A673 (cell line): ENCODE data around the gene PRDM16. TPM values are rescaled to one million over a fixed set of nuclear protein-coding genes. Genes with fewer than 3 reads are reported as not detected.

ENCODE experiments used
- BruUV-seq: library from RNA; stranded (reverse); fragments of 400-500 nt; replicated peaks from 2 replicates; lab custom pipeline; 2021; lab: Mats Ljungman, UMichigan
- CTCF ChIA-PET: fragments of 300-600 bp; sonication (Branson Sonifier 250); formaldehyde crosslinking; loops from one replicate; lab custom pipeline; 2022; ENCODE audit warnings: antibody characterized with exemption; lab: Charles Lee
- POLR2A ChIA-PET: fragments of 300-600 bp; sonication (Branson Sonifier 250); formaldehyde crosslinking; loops from one replicate; lab custom pipeline; 2022; ENCODE audit warnings: antibody characterized with exemption; ENCODE audit not compliant: low non-redundant PET; lab: Charles Lee
- DNase-seq: peaks from one replicate; pipeline ENCODE4 v3.0.0-alpha.2; 2015; ENCODE audit warnings: low spot score
- H3K27ac ChIP-seq: fragments of 200-600 bp; sonication (generic); 2 replicates; pipeline ENCODE4 v1.5.1; 2016; ENCODE audit warnings: mixed run types, low read depth, mild to moderate bottlenecking, mixed read lengths, antibody characterized with exemption, low read length; ENCODE audit not compliant: poor library complexity, severe bottlenecking
- H3K27me3 ChIP-seq: fragments of 200-600 bp; sonication (generic); replicated peaks from 2 replicates; pipeline ENCODE4 v1.6.1; 2017; ENCODE audit warnings: mixed run types, low read depth, mild to moderate bottlenecking, mixed read lengths, antibody characterized with exemption, low read length; ENCODE audit not compliant: insufficient read depth, poor library complexity
- H3K36me3 ChIP-seq: fragments of 200-600 bp; sonication (generic); 2 replicates; pipeline ENCODE4 v1.6.1; 2016; ENCODE audit warnings: mixed run types, mild to moderate bottlenecking, mixed read lengths, antibody characterized with exemption, low read length; ENCODE audit not compliant: insufficient read depth, poor library complexity, severe bottlenecking
- H3K4me1 ChIP-seq: fragments of 200-600 bp; sonication (generic); 2 replicates; pipeline ENCODE4 v1.6.1; 2017; ENCODE audit warnings: mixed run types, mild to moderate bottlenecking, mixed read lengths, antibody characterized with exemption, low read length; ENCODE audit not compliant: insufficient read depth, poor library complexity, severe bottlenecking
- H3K4me3 ChIP-seq: fragments of 200-600 bp; sonication (generic); 2 replicates; pipeline ENCODE4 v1.5.1; 2016; ENCODE audit warnings: low read depth, mixed run types, mild to moderate bottlenecking, mixed read lengths, low read length; ENCODE audit not compliant: poor library complexity, severe bottlenecking
- H3K9me3 ChIP-seq: fragments of 200-600 bp; sonication (generic); 2 replicates; pipeline ENCODE4 v1.6.1; 2016; ENCODE audit warnings: mixed run types, low read depth, mild to moderate bottlenecking, mixed read lengths, antibody characterized with exemption, low read length; ENCODE audit not compliant: poor library complexity, severe bottlenecking
- EZH2 ChIP-seq: fragments of 200-600 bp; sonication (generic); IDR thresholded peaks from 2 replicates; pipeline ENCODE4 v1.6.1; 2017; ENCODE audit warnings: borderline replicate concordance, low read depth, mild to moderate bottlenecking, mixed read lengths, antibody characterized with exemption, low read length; ENCODE audit not compliant: poor library complexity, severe bottlenecking
- intact Hi-C: fragments of 100-400 bp; cut with micrococcal nuclease; formaldehyde crosslinking; loops from one replicate; pipeline ENCODE4 v1.10.0; 2022; ENCODE audit not compliant: unreplicated experiment
- total RNA-seq: library from RNA; stranded (reverse); gene quantifications from 2 replicates; pipeline ENCODE4 v1.2.3, GENCODE V29; 2021
- TF ChIP-seq, protein P1 (sequence below): fragments of 300-800, 200-600 bp; sonication (generic); conservative IDR thresholded peaks from 2 replicates; pipeline ENCODE4 v1.5.1; 2017; ENCODE audit warnings: low read depth, mild to moderate bottlenecking, antibody characterized with exemption, low read length, moderate library complexity, mixed read lengths

The PRDM16 gene
- total RNA-seq, 1 experiment from 2014 or later = 0.49 TPM

DNA sequence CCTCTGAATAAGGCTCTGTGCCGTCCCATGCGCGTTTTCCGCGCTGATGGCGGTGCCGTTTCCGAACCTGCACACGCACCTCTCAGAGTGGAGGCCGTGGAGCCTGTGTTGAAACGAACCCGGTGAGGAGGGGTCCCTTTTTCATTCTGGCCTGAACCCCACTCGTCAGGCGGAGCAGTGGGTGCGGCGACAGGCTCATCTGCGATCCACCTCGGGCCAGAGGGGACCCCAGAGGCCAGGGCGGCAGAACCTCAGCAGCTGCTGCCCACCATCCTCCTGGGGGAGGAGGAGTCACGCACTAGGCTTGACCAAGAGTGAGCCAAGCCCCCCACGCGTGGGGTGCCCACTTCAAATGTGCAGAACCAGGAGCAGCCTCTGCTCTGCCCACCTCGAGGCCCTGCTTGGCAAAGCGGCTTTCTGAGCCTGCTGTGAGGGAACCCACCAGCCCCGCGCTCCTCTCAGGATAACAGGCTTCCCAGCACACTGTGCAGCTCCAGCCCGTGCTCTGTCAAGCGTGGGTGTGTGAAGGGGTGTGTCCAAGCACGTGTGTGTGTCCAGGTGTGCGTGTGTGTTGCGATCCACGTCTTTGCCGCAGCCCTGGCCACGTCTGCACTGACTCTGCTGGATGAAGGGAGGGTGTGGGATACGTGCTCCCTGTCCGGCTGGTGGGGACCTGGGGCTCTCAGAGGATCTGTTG, 6.8 kb downstream of the PRDM16 start:
- no peaks in the 10 kb centered on the region for H3K4me1 ChIP-seq
- no TSS peak for BruUV-seq
- ChIA-PET CTCF (no interaction called here), POLR2A (no interaction called here)
- no peak for TF ChIP-seq EZH2
- TF ChIP-seq, protein P1, sequence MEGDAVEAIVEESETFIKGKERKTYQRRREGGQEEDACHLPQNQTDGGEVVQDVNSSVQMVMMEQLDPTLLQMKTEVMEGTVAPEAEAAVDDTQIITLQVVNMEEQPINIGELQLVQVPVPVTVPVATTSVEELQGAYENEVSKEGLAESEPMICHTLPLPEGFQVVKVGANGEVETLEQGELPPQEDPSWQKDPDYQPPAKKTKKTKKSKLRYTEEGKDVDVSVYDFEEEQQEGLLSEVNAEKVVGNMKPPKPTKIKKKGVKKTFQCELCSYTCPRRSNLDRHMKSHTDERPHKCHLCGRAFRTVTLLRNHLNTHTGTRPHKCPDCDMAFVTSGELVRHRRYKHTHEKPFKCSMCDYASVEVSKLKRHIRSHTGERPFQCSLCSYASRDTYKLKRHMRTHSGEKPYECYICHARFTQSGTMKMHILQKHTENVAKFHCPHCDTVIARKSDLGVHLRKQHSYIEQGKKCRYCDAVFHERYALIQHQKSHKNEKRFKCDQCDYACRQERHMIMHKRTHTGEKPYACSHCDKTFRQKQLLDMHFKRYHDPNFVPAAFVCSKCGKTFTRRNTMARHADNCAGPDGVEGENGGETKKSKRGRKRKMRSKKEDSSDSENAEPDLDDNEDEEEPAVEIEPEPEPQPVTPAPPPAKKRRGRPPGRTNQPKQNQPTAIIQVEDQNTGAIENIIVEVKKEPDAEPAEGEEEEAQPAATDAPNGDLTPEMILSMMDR = no peak
- H3K36me3 ChIP-seq = no peaks in the 10 kb centered on the region
- H3K27me3 ChIP-seq = peaks cover 71% of the 10 kb centered on the region
- intact Hi-C loops = no loop called here
- no peaks in the 10 kb centered on the region for H3K9me3 ChIP-seq
- H3K4me3 ChIP-seq = no peak overlapping the region
- no peak overlapping the region for H3K27ac ChIP-seq
- no peak for DNase-seq

DNA sequence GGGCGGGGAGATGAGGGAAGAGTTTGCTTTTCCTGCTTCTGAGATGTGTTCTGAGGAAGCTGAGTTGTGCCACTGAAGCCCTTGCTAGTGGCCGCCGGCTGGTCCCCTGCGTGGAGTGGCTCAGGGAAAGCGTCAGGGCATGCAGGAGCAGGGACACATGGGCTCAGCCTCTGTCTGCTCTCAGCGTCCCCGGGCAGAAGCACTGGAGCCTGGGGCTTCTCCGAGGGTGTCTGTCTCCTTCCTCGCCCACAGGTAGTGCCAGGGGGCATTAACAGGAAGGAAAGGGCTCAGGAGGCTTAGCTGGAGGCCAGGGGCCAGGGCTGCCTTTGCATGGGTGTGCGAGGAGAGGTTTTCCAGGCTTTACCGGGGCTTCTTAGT, 7.3 kb downstream of the PRDM16 start:
- intact Hi-C loops = no loop called here
- TF ChIP-seq, protein P1 = no peak
- no peak for TF ChIP-seq EZH2
- no peak overlapping the region for H3K27ac ChIP-seq

DNA sequence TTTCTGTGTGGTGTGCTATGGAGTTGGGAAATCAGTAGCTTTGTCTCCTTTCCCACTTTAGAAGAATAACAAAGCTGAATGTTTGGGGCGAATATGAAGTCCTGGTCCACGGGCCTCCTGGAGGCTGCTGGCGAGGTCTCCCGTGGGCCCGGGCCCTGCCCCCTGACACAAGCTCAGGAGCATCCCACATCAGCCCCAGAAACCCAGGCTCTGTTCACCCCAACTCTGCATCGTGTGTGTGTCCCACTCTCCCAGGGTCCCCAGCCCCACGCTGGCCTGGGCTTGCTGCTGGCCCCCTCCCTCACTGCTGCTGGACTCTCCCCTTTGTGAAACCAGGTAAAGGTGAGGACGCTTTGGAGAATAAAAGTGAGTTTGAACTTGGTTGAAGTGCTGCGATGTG, 8.1 kb downstream of the PRDM16 start:
- POLR2A ChIA-PET = no interaction called here
- Histone ChIP-seq H3K36me3 (no peaks in the 10 kb centered on the region), H3K9me3 (no peaks in the 10 kb centered on the region), H3K27me3 (peaks cover 58% of the 10 kb centered on the region), H3K4me1 (no peaks in the 10 kb centered on the region), H3K4me3 (no peak overlapping the region), H3K27ac (no peak overlapping the region)
- intact Hi-C loops = no loop called here
- BruUV-seq = no TSS peak
- CTCF ChIA-PET = no interaction called here
- TF ChIP-seq, protein P1 = no peak
- TF ChIP-seq EZH2 = no peak
- no peak for DNase-seq

More for the DNA sequence above, 7.3 kb downstream of the PRDM16 start:
- no peak for DNase-seq
- POLR2A ChIA-PET = no interaction called here
- no peak overlapping the region for H3K4me3 ChIP-seq
- CTCF ChIA-PET = no interaction called here
- no TSS peak for BruUV-seq
- H3K36me3 ChIP-seq = no peaks in the 10 kb centered on the region
- peaks cover 65% of the 10 kb centered on the region for H3K27me3 ChIP-seq
- H3K4me1 ChIP-seq = no peaks in the 10 kb centered on the region
- no peaks in the 10 kb centered on the region for H3K9me3 ChIP-seq
